NB4 (cell line): ENCODE measurements around the gene ZNF566.

ENCODE experiments used
- POLR2A ChIP-seq: IDR thresholded peaks from 2 replicates; pipeline ENCODE4 v1.6.1; 2011; ENCODE audit warnings: mild to moderate bottlenecking; ENCODE audit not compliant: insufficient read length; ENCODE audit errors: extremely low read depth
- TF ChIP-seq, protein P1 (sequence below): IDR thresholded peaks from one replicate; pipeline ENCODE4 v1.5.1; 2012; ENCODE audit warnings: low read depth, low read length
- TF ChIP-seq, protein P2 (sequence below): IDR thresholded peaks from 2 replicates; pipeline ENCODE4 v1.6.1; 2011; ENCODE audit warnings: low read depth, low read length

DNA sequence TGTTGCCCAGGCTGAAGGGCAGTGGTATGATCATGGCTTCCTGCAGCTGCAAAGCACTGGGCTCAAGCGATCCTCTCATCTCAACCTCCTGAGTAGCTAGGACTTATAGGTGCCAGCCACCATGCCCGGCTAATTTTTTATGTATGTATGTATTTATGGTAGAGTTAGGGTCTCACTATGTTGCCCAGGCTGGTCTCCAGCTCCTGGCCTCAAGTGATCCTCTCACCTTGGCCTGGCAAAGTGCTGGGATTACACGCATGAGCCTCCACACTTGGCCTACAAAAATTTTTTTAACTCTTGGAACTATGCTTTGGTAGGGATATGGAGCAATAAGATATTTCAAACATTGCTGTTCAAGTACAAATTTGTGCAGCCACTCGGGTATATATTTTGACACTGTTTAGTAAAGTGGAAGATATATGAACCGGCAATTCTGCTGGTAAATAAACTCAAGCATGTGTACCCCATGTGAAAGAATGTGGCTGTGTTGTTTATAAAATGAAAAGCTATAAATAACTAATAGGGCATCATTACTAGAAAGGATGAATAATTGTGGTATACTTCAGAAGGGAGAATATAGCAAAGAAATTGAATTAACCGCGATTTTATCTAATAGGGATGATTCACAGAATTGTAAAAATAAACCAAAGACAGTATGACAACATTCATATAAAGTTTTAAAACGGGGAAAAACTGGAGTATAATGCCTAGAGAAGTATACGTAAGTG, 1.1 kb downstream of the ZNF566 start:
- TF ChIP-seq, protein P1, sequence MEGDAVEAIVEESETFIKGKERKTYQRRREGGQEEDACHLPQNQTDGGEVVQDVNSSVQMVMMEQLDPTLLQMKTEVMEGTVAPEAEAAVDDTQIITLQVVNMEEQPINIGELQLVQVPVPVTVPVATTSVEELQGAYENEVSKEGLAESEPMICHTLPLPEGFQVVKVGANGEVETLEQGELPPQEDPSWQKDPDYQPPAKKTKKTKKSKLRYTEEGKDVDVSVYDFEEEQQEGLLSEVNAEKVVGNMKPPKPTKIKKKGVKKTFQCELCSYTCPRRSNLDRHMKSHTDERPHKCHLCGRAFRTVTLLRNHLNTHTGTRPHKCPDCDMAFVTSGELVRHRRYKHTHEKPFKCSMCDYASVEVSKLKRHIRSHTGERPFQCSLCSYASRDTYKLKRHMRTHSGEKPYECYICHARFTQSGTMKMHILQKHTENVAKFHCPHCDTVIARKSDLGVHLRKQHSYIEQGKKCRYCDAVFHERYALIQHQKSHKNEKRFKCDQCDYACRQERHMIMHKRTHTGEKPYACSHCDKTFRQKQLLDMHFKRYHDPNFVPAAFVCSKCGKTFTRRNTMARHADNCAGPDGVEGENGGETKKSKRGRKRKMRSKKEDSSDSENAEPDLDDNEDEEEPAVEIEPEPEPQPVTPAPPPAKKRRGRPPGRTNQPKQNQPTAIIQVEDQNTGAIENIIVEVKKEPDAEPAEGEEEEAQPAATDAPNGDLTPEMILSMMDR: no peak
- no peak for TF ChIP-seq POLR2A
- TF ChIP-seq, protein P2, sequence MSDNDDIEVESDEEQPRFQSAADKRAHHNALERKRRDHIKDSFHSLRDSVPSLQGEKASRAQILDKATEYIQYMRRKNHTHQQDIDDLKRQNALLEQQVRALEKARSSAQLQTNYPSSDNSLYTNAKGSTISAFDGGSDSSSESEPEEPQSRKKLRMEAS: no peak
